Activated T-helper 17 cell treated with anti-CD3 and anti-CD28 coated beads, Interleukin-2, amount 50 U/mL, for 72 hours (primary cell): Measurements from ENCODE around the gene ANO10. TPM values are rescaled to one million over a fixed set of nuclear protein-coding genes. Genes with fewer than 3 reads are reported as not detected.
"Not testable (repeated sequence)": the region's sequence is repeated elsewhere in the genome, so short reads cannot be mapped to it uniquely, and the experiment has no call there.

Experiments
- ATAC-seq: fragments of 150-1000 bp; cut with Tn5 transposase; replicated peaks from 2 replicates; pipeline ENCODE4 v1.10.0; 2021; ENCODE audit warnings: mild to moderate bottlenecking, moderate library complexity
- H3K27ac Mint-ChIP-seq: one replicate; pipeline ENCODE4 v1.8.0; 2022; ENCODE audit warnings: mixed read lengths
- H3K27me3 Mint-ChIP-seq: one replicate; pipeline ENCODE4 v1.8.0; 2022; ENCODE audit warnings: mixed read lengths
- H3K36me3 Mint-ChIP-seq: one replicate; pipeline ENCODE4 v1.8.0; 2022; ENCODE audit warnings: low read depth, mild to moderate bottlenecking, mixed read lengths
- H3K4me1 Mint-ChIP-seq: one replicate; pipeline ENCODE4 v1.8.0; 2022; ENCODE audit warnings: mixed read lengths
- H3K4me3 Mint-ChIP-seq: one replicate; pipeline ENCODE4 v1.8.0; 2022; ENCODE audit warnings: mild to moderate bottlenecking, mixed read lengths
- H3K9me3 Mint-ChIP-seq: one replicate; pipeline ENCODE4 v1.8.0; 2022; ENCODE audit warnings: mixed read lengths
- total RNA-seq, 2 donors: library from RNA; stranded (reverse); gene quantifications; one replicate each; pipeline ENCODE4 v1.2.3, GENCODE V29; 2022

ANO10 gene, protein sequence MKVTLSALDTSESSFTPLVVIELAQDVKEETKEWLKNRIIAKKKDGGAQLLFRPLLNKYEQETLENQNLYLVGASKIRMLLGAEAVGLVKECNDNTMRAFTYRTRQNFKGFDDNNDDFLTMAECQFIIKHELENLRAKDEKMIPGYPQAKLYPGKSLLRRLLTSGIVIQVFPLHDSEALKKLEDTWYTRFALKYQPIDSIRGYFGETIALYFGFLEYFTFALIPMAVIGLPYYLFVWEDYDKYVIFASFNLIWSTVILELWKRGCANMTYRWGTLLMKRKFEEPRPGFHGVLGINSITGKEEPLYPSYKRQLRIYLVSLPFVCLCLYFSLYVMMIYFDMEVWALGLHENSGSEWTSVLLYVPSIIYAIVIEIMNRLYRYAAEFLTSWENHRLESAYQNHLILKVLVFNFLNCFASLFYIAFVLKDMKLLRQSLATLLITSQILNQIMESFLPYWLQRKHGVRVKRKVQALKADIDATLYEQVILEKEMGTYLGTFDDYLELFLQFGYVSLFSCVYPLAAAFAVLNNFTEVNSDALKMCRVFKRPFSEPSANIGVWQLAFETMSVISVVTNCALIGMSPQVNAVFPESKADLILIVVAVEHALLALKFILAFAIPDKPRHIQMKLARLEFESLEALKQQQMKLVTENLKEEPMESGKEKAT
- 10 to 100 TPM in 1 of 2 donors, 1 to 10 TPM in 1; 6.4 to 10.6 TPM for total RNA-seq

DNA sequence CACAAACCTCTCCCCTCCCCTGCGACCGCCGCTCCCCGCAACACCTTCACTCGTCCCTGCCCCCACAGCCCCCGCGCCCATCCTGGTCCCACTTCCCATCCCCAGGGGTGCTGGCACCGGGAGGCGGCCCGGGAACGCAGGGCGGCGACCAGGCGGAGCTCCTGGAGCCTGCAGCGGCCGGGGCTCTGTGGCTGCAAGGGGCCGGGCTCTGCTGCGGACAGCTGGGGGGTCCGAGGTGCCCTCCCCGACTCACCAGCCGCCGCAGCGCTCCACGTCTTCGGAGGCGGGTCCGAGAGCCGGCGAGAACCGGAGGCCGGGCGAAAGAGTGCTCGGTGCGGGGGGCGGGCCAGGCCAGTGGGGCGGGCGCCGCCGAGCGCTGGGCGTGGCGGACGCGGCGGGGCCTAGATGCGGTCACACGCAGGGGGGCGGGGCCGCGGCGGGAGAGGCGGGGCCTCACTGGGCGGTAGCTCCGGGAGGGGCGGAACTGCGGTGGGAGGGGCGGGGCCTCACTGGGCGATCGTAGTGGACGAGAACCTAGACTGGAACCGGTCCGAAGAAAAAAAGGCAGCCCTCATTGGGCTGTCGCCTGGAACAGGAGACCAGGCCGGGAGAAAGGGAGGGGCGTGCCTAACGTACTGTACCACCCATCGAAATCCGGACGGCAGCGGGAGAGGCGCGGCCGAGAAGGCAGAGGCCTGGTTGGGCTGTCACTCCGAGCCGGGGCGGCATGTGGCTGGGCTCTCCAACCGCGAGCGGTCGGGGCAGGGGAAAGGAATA, at the start of gene ANO10:
Gene ANO10, minus strand, starts transcription at position 356 of the 777 bp plus-strand sequence. CDS start 16,159 bp downstream, outside the sequence.
- H3K4me3 Mint-ChIP-seq = peak within 1 kb of the TSS; percentile 84
- H3K9me3 Mint-ChIP-seq = no peaks in the 10 kb centered on the region
- peak within 1 kb of the TSS; percentile 86 for H3K27ac Mint-ChIP-seq
- peak; percentile 92 for ATAC-seq
- no peaks in the 10 kb centered on the region for H3K27me3 Mint-ChIP-seq
- no peaks in the 10 kb centered on the region for H3K36me3 Mint-ChIP-seq
- peaks cover 16% of the 10 kb centered on the region for H3K4me1 Mint-ChIP-seq

DNA sequence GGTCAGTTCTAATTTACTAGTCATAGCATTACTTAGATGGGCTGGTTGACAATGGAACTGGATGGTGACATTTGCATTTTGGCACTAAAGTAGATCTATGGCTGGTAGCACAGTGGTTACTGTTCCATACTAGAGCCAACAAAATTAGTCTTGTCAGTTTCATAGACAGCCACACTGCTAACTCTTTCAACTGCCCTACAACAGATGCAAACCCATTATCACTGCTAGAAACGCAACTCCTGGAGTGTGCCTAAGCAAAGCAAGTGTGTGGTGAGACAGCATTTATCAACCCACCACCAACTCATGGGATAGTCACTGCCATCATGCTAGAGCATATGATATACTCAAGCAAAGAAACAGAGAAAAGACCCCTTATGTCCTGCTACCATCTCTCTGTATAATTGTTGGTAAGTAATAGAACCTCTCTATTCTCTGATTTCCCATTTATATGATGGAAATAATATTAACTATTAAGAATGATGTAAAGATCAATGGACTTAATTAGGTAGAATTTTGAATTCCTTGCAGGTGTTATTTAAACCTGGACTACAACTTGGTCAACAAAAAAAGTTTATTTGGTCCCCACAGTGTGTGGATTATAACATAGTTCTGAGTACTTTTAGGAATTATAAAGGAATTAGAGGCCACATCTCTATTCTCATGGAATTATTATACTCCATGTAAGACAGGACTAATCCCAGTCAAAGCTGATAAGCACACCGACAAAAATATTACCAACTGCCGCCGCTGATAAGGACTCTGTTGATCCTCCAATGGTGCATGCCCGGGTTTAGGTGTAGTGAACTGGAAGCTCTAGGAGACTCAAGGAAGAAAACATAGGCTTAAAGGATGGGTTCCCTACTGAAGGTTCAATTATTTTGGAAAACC, 49.1 kb upstream of the ANO10 start:
- no peak overlapping the region for H3K27ac Mint-ChIP-seq
- no peaks in the 10 kb centered on the region for H3K4me1 Mint-ChIP-seq
- H3K4me3 Mint-ChIP-seq = no peak overlapping the region
- ATAC-seq = no peak
- no peaks in the 10 kb centered on the region for H3K9me3 Mint-ChIP-seq
- peaks cover 8% of the 10 kb centered on the region for H3K27me3 Mint-ChIP-seq
- no peaks in the 10 kb centered on the region for H3K36me3 Mint-ChIP-seq

DNA sequence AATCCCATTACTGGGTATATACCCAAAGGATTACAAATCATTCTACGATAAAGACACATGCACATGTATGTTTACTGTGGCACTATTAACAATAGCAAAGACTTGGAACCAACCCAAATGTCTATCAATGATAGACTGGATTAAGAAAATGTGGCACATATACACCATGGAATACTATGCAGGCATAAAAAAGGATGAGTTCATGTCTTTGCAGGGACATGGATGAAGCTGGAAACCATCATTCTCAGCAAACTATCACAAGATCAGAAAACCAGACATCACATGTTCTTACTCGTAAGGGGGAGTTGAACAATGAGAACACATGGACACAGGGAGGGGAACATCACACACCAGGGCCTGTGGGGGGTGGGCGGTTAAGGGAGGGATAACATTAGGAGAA, 43.2 kb upstream of the ANO10 start:
- ATAC-seq, H3K9me3 Mint-ChIP-seq: not testable (repeated sequence)

DNA sequence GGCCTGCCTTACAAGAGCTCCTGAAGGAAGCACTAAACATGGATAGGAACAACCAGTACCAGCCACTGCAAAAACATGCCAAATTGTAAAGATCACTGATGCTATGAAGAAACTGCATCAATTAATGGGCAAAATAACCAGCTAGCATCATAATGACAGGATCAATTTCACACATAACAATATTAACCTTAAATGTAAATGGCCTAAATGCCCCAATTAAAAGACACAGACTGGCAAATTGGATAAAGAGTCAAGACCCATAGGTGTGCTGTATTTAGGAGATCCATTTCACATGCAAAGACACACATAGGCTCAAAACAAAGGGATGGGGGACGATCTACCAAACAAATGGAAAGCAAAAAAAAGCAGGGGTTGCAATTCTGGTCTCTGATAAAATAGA, 39.6 kb upstream of the ANO10 start:
- not testable (repeated sequence) for H3K36me3 Mint-ChIP-seq, H3K4me1 Mint-ChIP-seq, H3K4me3 Mint-ChIP-seq, H3K27ac Mint-ChIP-seq, H3K27me3 Mint-ChIP-seq, ATAC-seq, H3K9me3 Mint-ChIP-seq

More for the DNA sequence above, 43.2 kb upstream of the ANO10 start:
- not testable (repeated sequence) for H3K36me3 Mint-ChIP-seq, H3K27ac Mint-ChIP-seq, H3K4me3 Mint-ChIP-seq, H3K4me1 Mint-ChIP-seq
- H3K27me3 Mint-ChIP-seq = peaks cover 11% of the 10 kb centered on the region

DNA sequence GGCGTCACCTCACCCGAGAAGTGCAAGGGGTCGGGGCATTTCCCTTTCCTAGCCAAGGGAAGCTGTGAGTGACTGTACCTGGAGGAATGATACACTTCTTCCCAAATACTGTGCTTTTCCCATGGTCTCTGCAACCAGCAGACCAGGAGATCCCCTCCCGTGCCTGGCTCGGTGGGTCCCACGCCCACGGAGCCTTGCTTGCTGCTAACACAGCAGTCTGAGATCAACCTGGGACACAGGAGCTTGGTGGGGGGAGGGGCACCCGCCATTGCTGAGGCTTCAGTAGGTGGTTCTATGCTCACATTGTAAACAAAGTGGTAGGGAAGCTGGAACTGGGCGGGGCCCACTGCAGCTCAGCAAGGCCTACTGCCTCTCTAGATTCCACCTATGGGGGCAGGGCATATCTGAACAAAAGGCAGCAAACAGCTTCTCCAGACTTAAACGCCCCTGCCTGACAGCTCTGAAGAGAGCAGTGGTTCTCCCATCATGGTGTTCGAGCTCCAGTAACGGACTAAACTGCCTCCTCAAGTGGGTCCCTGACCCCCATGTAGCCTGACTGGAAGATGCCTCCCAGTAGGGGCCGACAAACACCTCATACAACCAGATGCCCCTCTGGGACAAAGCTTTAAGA, 37.6 kb upstream of the ANO10 start:
- peaks cover 3% of the 10 kb centered on the region for H3K27me3 Mint-ChIP-seq
- H3K27ac Mint-ChIP-seq = no peak overlapping the region
- no peaks in the 10 kb centered on the region for H3K36me3 Mint-ChIP-seq
- no peaks in the 10 kb centered on the region for H3K4me1 Mint-ChIP-seq
- no peaks in the 10 kb centered on the region for H3K9me3 Mint-ChIP-seq
- no peak overlapping the region for H3K4me3 Mint-ChIP-seq
- ATAC-seq = no peak

DNA sequence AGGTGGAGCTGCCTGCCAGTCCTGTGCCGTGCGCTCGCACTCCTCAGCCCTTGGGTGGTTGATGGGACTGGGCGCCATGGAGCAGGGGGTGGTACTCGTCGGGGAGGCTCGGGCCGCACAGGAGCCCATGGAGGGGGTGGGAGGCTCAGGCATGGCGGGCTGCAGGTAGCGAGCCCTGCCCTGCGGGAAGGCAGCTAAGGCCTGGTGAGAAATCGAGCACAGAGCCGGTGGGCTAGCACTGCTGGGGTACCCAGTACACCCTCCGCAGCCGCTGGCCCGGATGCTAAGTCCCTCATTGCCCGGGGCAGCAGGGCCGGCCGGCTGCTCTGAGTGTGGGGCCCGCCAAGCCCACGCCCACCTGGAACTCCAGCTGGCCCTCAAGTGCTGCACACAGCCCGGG, 34.6 kb upstream of the ANO10 start:
- H3K27me3 Mint-ChIP-seq, H3K36me3 Mint-ChIP-seq, H3K27ac Mint-ChIP-seq, H3K4me1 Mint-ChIP-seq, ATAC-seq, H3K4me3 Mint-ChIP-seq, H3K9me3 Mint-ChIP-seq: not testable (repeated sequence)

DNA sequence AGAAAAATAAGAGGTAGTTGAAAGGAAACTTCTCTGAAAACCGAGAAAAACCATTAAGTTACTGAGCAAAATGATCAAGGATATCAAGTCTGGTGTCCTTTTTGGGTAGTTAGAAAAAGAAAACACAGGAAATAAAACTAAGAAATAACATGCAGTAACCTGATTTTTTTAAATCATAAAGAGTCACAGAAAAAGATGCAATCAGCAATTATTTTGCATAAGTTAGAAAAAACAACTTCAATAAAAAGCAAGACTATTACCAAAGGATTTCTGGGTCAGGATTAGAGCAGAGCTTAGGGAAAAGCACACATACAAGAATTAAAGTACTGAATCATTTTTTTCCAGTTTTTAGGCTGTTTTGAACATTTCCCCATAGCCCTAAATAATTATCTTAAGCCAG, 28.5 kb upstream of the ANO10 start:
- Mint-ChIP-seq H3K36me3 (no peaks in the 10 kb centered on the region), H3K4me3 (no peak overlapping the region), H3K9me3 (no peaks in the 10 kb centered on the region), H3K4me1 (no peaks in the 10 kb centered on the region), H3K27me3 (peaks cover 13% of the 10 kb centered on the region), H3K27ac (no peak overlapping the region)
- no peak for ATAC-seq

DNA sequence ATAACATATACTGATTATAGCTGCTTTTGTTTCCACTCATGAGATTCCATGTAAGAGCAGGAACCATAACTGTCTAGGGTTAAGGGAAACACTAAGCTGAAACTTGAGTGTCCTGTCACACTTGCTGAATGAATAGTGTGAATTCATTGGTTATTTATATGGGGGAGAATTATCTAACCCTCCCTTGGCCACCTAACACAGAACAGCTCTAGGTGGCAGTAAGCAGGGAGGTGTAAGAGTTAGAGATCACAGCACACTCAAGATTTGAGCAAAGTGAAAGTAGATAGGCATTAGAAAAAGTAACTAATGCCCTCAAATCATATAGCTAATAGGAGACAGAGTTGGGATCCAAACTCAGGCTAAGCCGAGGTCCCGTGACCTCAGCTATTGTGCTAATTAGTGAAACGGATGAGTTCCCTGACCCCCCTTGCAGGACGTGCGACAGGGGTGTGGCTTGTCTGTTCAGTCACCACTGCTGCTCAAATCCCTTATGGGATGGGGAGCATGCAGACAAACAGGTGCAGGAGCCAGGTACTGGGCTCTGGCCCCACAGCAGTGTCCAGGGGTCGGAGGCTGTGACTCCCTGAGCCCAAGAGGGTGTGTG, 27.7 kb upstream of the ANO10 start:
- no peak for ATAC-seq
- H3K4me1 Mint-ChIP-seq = no peaks in the 10 kb centered on the region
- H3K27ac Mint-ChIP-seq = no peak overlapping the region
- no peaks in the 10 kb centered on the region for H3K36me3 Mint-ChIP-seq
- H3K27me3 Mint-ChIP-seq = peaks cover 13% of the 10 kb centered on the region
- H3K4me3 Mint-ChIP-seq = no peak overlapping the region
- H3K9me3 Mint-ChIP-seq = no peaks in the 10 kb centered on the region

DNA sequence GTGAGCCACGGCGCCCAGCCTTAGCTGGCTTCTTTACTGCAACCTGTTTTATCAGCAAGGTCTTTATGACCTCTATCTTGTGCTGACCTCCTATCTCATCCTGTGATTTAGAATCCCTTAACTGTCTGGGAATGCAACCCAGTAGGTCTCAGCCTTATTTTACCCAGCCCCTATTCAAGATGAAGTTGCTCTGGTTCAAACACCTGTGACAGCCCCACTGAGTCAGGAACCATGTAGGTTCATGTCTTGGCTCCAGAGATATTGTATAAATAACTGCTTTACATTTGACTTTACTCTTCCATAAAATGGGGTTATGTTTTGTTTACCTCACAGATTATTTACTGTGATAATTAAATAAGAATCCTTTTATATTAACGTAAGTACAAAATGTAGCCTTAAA, 27.1 kb upstream of the ANO10 start:
- H3K27me3 Mint-ChIP-seq = peaks cover 13% of the 10 kb centered on the region
- no peak overlapping the region for H3K4me3 Mint-ChIP-seq
- H3K4me1 Mint-ChIP-seq = no peaks in the 10 kb centered on the region
- no peaks in the 10 kb centered on the region for H3K36me3 Mint-ChIP-seq
- ATAC-seq = no peak
- H3K9me3 Mint-ChIP-seq = no peaks in the 10 kb centered on the region
- no peak overlapping the region for H3K27ac Mint-ChIP-seq

DNA sequence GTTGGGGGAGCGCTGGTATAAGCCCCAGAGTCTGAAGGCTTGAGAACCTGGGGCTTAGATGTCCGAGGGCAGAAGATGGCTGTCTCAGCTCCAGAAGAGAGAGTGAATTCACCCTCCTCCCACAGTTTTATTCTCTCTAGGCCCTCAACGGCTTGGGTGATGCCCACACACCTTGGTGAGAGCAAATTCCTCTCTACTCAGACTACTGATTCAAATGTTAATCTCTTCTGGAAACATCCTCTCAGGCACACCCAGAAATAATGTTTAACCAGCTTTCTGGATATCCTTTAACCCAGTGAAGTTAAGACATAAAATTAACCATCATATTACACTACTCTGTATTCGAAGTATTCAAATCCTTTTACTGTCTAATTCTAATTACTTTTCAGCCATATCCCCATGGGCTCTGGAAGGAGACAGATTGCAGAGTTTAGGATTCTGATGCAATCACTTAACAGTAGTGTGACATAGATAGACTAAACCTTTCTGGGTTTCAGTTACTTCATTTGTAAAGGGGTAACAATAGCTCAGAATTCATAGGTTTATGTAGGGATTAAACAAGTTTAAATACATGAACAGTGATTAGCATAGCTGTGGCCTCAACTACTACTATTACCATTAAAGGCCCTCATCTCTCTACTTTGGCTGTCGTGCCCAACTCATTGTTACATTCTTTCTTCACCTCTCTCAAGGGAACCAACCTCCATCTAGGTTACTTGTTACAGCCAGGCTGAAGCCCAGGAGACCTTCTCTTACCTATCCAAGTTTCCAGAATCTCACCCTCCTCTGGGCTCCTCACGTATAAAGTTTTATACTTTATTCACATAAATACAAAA, 25.7 kb upstream of the ANO10 start:
- Mint-ChIP-seq H3K27ac (no peak overlapping the region), H3K9me3 (no peaks in the 10 kb centered on the region), H3K36me3 (no peaks in the 10 kb centered on the region), H3K4me1 (no peaks in the 10 kb centered on the region), H3K27me3 (peaks cover 13% of the 10 kb centered on the region), H3K4me3 (no peak overlapping the region)
- no peak for ATAC-seq

DNA sequence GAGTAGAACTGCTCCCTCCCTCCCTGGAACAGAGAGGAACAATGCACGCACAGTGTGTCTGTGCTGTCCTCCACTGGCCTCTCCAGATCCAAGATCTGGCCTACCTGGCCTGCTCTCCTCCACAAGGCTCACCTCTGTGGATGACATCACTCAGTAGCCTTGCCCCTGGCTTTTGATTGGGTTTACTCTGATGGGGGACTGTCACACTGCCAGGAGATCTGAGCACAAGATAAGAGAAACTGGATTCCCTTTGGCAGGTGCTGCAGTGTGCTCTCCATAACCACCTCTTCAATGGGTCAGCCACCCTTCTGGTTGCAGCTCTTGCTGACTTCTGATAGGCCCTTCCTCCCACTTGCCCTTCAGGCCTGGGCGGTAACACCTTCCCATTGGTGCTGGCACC, 22.6 kb upstream of the ANO10 start:
- no peak overlapping the region for H3K27ac Mint-ChIP-seq
- H3K9me3 Mint-ChIP-seq = no peaks in the 10 kb centered on the region
- H3K27me3 Mint-ChIP-seq = peaks cover 4% of the 10 kb centered on the region
- no peaks in the 10 kb centered on the region for H3K4me1 Mint-ChIP-seq
- H3K4me3 Mint-ChIP-seq = no peak overlapping the region
- ATAC-seq = no peak
- no peaks in the 10 kb centered on the region for H3K36me3 Mint-ChIP-seq

DNA sequence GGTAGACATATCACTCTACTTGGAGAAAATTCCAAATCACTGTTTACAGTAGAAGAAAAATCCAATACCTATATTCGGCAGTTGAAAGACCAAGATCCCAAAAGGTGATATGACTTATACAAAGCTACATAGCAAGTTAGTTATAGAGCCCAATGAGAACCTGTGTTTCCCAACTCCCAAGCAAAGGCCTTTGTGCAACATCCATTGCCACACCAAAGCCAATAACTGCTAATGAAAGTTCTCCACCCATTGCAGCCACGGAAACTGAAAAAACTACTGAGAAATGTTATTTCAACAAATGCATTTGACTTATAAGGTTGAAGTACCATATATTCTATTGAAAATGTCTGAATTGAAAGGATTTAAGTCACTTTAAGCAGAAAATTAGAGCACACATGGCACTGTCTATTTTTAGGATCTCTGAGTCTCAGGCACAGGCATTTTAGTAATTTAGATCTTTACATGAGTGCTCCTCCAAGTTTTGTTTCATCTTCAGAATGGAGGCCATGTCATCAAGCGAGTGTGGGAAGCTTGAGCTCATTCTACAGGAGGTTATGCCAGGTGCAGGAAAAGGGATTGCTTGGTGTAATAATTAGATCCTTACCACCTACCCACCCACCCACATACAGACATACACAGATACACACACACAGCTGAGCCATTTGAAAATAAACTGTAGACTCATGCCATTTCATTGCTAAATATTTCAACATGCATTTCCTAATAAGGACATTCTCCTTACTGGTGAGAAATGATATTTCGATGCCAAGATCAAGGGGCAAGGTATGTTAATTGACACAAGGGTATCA, 19.7 kb upstream of the ANO10 start:
- H3K4me1 Mint-ChIP-seq = peaks cover 4% of the 10 kb centered on the region
- ATAC-seq = no peak
- no peaks in the 10 kb centered on the region for H3K9me3 Mint-ChIP-seq
- no peaks in the 10 kb centered on the region for H3K36me3 Mint-ChIP-seq
- no peak overlapping the region for H3K27ac Mint-ChIP-seq
- no peak overlapping the region for H3K4me3 Mint-ChIP-seq
- peaks cover 3% of the 10 kb centered on the region for H3K27me3 Mint-ChIP-seq
